Measurements from ENCODE around the gene MAP2K3.

GRCh38 chr17:21353326-21354010 is 69.0 kb downstream of the MAP2K3 start:
- TF ChIP-seq CTCF (conservative IDR thresholded peaks at IDR 0.05 in 1 of 2, IDR thresholded peaks at IDR 0.05 in 1 of 2; ENCODE audit: low read depth in 1 of 2, low read length in 2 of 2) (no peak), EZH2 (IDR thresholded peaks at IDR 0.05; ENCODE audit: low read length, missing control alignments) (no peak)
